Aorta (tissue), 5 donors: Measurements from ENCODE around the gene RHCE. TPM values are rescaled to one million over a fixed set of nuclear protein-coding genes. Genes with fewer than 3 reads are reported as not detected.
"Not testable (repeated sequence)": the region's sequence is repeated elsewhere in the genome, so short reads cannot be mapped to it uniquely, and the experiment has no call there.

Experiments
- ATAC-seq: fragments of 200-7000 bp; cut with Tn5 transposase; one replicate; pipeline ENCODE4 v1.9.1; 2022; ENCODE audit warnings: moderate library complexity; ENCODE audit not compliant: low FRiP score
- DNase-seq, 2 donors: peaks; one replicate each; pipeline ENCODE4 v3.0.0-alpha.2; 2020
- H3K27ac ChIP-seq, 2 donors: one replicate each; pipeline ENCODE4 v1.5.1; 2013; ENCODE audit warnings: low read length in 2 of 2, mild to moderate bottlenecking in 2 of 2, moderate library complexity in 2 of 2, control low read depth in 1 of 2, inconsistent platforms in 1 of 2, low read depth in 1 of 2
- H3K27me3 ChIP-seq, 2 donors: one replicate each; pipeline ENCODE4 v1.6.1; 2013; ENCODE audit warnings: control low read depth in 1 of 2, low read length in 1 of 2, mild to moderate bottlenecking in 1 of 2, moderate library complexity in 1 of 2; ENCODE audit not compliant: insufficient read depth in 2 of 2, control insufficient read depth in 1 of 2
- H3K36me3 ChIP-seq, 2 donors: one replicate each; pipeline ENCODE4 v1.6.1; 2013; ENCODE audit warnings: control low read depth in 1 of 2, low read length in 1 of 2, mild to moderate bottlenecking in 1 of 2; ENCODE audit not compliant: insufficient read depth in 2 of 2, control insufficient read depth in 1 of 2
- H3K4me1 ChIP-seq, 2 donors: one replicate each; pipeline ENCODE4 v1.6.1; 2013; ENCODE audit warnings: low read length in 2 of 2, control low read depth in 1 of 2, mild to moderate bottlenecking in 1 of 2, moderate library complexity in 1 of 2; ENCODE audit not compliant: insufficient read depth in 2 of 2, control insufficient read depth in 1 of 2
- H3K4me3 ChIP-seq, 2 donors: one replicate each; pipeline ENCODE4 v1.5.1; 2013; ENCODE audit warnings: low read length in 2 of 2, control low read depth in 1 of 2, mild to moderate bottlenecking in 1 of 2
- H3K9me3 ChIP-seq: one replicate; pipeline ENCODE4 v1.6.1; 2013; ENCODE audit warnings: mild to moderate bottlenecking, low read length; ENCODE audit not compliant: control insufficient read depth
- WGBS, 2 donors: extraction: QIAGEN DNeasy Blood & Tissue Kit; methylation state at CpG; one replicate each; pipeline ENCODE4 v1.1.7; 2013; 5-methylcytosine and 5-hydroxymethylcytosine counted together
- intact Hi-C, 2 donors: fragments of 100-400 bp; cut with DNase I; formaldehyde crosslinking; loops; one replicate each; pipeline versions ENCODE4 v1.14.2 to v1.15.0; 2022
- polyA plus RNA-seq, 2 donors: library from polyadenylated mRNA; stranded (reverse); fragments of 200-250 nt; gene quantifications; one replicate each; pipeline ENCODE4 v1.2.3, GENCODE V29; 2013
- total RNA-seq, 2 donors: library from RNA; stranded (reverse); fragmentation: NEBNext Ultra II Directional; extraction: Animal tissue kit (Norgen Biotek cat#: 25700); gene quantifications; one replicate each; pipeline ENCODE4 v1.2.1, GENCODE V29; 2021
- donor health status: healthy with polysubstance abuse.
- donor health status: Bipolar disorder and iron deficiency.
- donor health status: DM: no; HTN: no; CAD: no.
- donor health status: DM: no; HTN: no; CAD: no.
- donor health status: DM: yes; HTN: yes; CAD: no.

The RHCE gene
- total and polyA plus RNA-seq, 4 donors = 0.69 TPM; not detected in 3

GRCh38 chr1:25329950-25330349, 90.7 kb downstream of the RHCE start:
- H3K4me1 ChIP-seq, intact Hi-C loops, DNase-seq, ATAC-seq, H3K27ac ChIP-seq, H3K36me3 ChIP-seq, H3K9me3 ChIP-seq, H3K27me3 ChIP-seq, H3K4me3 ChIP-seq: not testable (repeated sequence)
- WGBS, 2 donors = 56 to 68% methylated on average over 5 of the region's 5 CpGs

- not testable (repeated sequence) for H3K27me3 ChIP-seq, H3K27ac ChIP-seq
- WGBS, 2 donors = 83 to 85% methylated on average over 5 of the region's 5 CpGs
Observed at GRCh38 chr1:25329336-25329735, 91.3 kb downstream of the RHCE start.

GRCh38 chr1:25328791-25329185, 91.8 kb downstream of the RHCE start:
- WGBS, 2 donors = 80 to 87% methylated on average over 4 of the region's 4 CpGs
- DNase-seq, H3K36me3 ChIP-seq, H3K4me3 ChIP-seq, H3K9me3 ChIP-seq, H3K27me3 ChIP-seq, H3K4me1 ChIP-seq, intact Hi-C loops, H3K27ac ChIP-seq: not testable (repeated sequence)
- ATAC-seq = peak; percentile 25

More at GRCh38 chr1:25329336-25329735, 91.3 kb downstream of the RHCE start:
- ATAC-seq, DNase-seq, H3K4me1 ChIP-seq, H3K9me3 ChIP-seq, H3K36me3 ChIP-seq, H3K4me3 ChIP-seq, intact Hi-C loops: not testable (repeated sequence)

- H3K36me3 ChIP-seq, intact Hi-C loops, H3K4me3 ChIP-seq, H3K27me3 ChIP-seq, DNase-seq, ATAC-seq, H3K9me3 ChIP-seq, H3K4me1 ChIP-seq, H3K27ac ChIP-seq: not testable (repeated sequence)
- no CpG with 5 or more reads among the region's 17 CpGs for WGBS, 2 donors
Observed at GRCh38 chr1:25327864-25328790, 92.5 kb downstream of the RHCE start.

- DNase-seq, intact Hi-C loops, H3K27ac ChIP-seq, H3K4me3 ChIP-seq, H3K36me3 ChIP-seq, ATAC-seq, H3K9me3 ChIP-seq, H3K4me1 ChIP-seq, H3K27me3 ChIP-seq: not testable (repeated sequence)
- WGBS, 2 donors = 96% methylated on average over 3 of the region's 3 CpGs
Observed at GRCh38 chr1:25324407-25324806, 96.2 kb downstream of the RHCE start.

- H3K4me1 ChIP-seq, H3K27me3 ChIP-seq, H3K36me3 ChIP-seq, H3K9me3 ChIP-seq, DNase-seq, intact Hi-C loops, H3K27ac ChIP-seq, H3K4me3 ChIP-seq, ATAC-seq: not testable (repeated sequence)
- WGBS, 2 donors = 85 to 86% methylated on average over 8 of the region's 9 CpGs
Observed at GRCh38 chr1:25322127-25322526, 98.5 kb downstream of the RHCE start.

GRCh38 chr1:25320314-25320938, 100.2 kb downstream of the RHCE start:
- H3K27ac ChIP-seq, ATAC-seq, DNase-seq, H3K36me3 ChIP-seq, intact Hi-C loops, H3K27me3 ChIP-seq, H3K9me3 ChIP-seq, H3K4me3 ChIP-seq, H3K4me1 ChIP-seq: not testable (repeated sequence)
- 87 to 88% methylated on average over 9 of the region's 9 CpGs for WGBS, 2 donors

GRCh38 chr1:25312806-25313470, 107.7 kb downstream of the RHCE start:
- H3K27me3 ChIP-seq, DNase-seq, H3K4me3 ChIP-seq, H3K4me1 ChIP-seq, H3K27ac ChIP-seq, ATAC-seq, H3K9me3 ChIP-seq, H3K36me3 ChIP-seq, intact Hi-C loops: not testable (repeated sequence)
